Measurements from ENCODE around the gene RBM47.

DNA sequence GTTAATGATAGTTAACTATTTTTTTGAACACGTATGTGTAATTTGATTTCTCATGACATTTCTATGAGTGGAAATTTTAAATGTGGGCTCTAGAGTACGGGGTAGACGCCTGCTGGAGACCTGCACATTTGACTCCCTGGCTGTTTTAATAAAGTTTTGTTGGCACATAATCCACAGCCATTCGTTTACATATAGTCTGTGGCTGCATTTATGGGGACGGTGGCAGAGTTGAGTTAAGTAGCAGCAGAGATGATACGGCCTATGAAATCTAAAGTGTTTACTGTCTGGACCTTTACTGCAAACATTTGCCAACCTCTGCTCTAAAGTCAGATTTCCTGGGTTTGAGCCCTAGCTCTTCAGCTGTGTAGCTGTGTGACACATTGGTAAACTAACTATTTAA is 175.8 kb downstream of the RBM47 start:
- TF ChIP-seq, protein P1, sequence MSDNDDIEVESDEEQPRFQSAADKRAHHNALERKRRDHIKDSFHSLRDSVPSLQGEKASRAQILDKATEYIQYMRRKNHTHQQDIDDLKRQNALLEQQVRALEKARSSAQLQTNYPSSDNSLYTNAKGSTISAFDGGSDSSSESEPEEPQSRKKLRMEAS (CRISPR knock-in tag; IDR thresholded peaks at IDR 0.05) = no peak
- TF ChIP-seq CHD2 (IDR thresholded peaks at IDR 0.05; ENCODE audit: low read depth, low read length) (no peak), ZC3H4 (CRISPR knock-in tag; IDR thresholded peaks at IDR 0.05; ENCODE audit: borderline replicate concordance) (no peak), KLF1 (tag; IDR thresholded peaks at IDR 0.05) (no peak), NFRKB (IDR thresholded peaks at IDR 0.05; ENCODE audit: low read depth) (no peak), POLR2A (conservative IDR thresholded peaks at IDR 0.05) (no peak), SIRT6 (IDR thresholded peaks at IDR 0.05; ENCODE audit: low read depth, low read length) (no peak), KLF16 (IDR thresholded peaks at IDR 0.05) (no peak)
- TF ChIP-seq, protein P2, sequence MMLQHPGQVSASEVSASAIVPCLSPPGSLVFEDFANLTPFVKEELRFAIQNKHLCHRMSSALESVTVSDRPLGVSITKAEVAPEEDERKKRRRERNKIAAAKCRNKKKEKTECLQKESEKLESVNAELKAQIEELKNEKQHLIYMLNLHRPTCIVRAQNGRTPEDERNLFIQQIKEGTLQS (IDR thresholded peaks at IDR 0.05) = no peak
- TF ChIP-seq, protein P2 (CRISPR knock-in tag; conservative IDR thresholded peaks at IDR 0.05) = no peak
